ENCODE results near the gene CFAP52.

DNA sequence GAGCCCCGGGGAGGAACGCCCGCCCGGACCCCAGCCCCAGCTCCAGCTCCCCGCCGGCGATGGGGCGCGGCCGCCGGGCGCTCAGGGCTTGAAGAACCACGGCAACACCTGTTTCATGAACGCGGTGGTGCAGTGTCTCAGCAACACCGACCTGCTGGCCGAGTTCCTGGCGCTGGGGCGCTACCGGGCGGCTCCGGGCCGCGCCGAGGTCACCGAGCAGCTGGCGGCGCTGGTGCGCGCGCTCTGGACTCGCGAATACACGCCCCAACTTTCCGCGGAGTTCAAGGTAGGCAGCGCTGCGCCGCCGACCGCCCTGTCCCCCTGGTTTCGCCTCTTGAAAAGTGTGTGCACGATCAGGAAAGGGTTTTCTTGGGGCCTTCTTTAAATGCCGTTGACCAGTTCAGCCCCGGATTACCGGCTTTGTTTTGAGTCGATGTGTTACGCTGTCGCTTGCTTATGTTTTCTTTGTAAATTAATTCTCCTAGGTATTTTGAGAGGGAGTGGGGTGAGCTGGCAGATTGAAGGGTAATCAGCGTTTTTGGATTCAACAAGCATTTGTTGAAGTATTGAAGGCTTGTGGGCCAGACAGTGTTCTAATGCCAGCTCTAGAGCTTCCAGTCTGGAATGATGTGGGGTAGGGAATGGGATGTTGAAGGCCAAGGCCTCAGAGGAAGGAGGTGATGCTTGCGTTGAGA lies 69.6 kb downstream of the CFAP52 start:
- TF ChIP-seq, protein P1, sequence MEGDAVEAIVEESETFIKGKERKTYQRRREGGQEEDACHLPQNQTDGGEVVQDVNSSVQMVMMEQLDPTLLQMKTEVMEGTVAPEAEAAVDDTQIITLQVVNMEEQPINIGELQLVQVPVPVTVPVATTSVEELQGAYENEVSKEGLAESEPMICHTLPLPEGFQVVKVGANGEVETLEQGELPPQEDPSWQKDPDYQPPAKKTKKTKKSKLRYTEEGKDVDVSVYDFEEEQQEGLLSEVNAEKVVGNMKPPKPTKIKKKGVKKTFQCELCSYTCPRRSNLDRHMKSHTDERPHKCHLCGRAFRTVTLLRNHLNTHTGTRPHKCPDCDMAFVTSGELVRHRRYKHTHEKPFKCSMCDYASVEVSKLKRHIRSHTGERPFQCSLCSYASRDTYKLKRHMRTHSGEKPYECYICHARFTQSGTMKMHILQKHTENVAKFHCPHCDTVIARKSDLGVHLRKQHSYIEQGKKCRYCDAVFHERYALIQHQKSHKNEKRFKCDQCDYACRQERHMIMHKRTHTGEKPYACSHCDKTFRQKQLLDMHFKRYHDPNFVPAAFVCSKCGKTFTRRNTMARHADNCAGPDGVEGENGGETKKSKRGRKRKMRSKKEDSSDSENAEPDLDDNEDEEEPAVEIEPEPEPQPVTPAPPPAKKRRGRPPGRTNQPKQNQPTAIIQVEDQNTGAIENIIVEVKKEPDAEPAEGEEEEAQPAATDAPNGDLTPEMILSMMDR (IDR thresholded peaks at IDR 0.05; ENCODE audit: borderline replicate concordance, extremely low read depth, low read length, poor library complexity, severe bottlenecking), result no peak
- TF ChIP-seq EZH2 (IDR thresholded peaks at IDR 0.05; ENCODE audit: borderline replicate concordance, low read depth, low read length, severe bottlenecking), result no peak
